ENCODE measurements around the gene GMNN. TPM values are rescaled to one million over a fixed set of nuclear protein-coding genes. Genes with fewer than 3 reads are reported as not detected.
"Not testable (repeated sequence)": the region's sequence is repeated elsewhere in the genome, so short reads cannot be mapped to it uniquely, and the experiment has no call there.

GMNN gene
- polyA plus RNA-seq, 3 donors, result 2.6 to 5.2 (median 2.9) TPM

DNA sequence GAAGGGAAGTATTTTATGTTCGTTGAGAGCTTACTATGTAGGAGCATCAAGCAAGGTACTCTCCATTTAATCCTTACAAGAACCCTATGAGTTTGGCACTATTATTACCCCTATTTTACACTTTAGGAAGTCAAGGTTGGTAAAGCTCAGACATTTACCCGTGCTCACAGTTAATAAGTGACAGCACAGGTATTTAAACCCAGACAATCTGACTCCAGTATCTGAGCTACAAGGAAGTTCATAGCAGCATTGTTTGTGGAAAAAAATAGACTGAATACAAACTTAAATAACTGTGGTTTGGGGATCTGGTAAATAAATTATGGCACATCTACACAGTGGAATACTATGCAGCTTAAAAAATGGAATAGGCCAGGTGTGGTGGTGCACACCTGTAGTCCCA lies 21.2 kb upstream of the GMNN start:
- H3K36me3 ChIP-seq (replicated peaks in 1 of 2; ENCODE audit: control insufficient read depth in 1 of 2, insufficient read depth in 2 of 2, low read length in 2 of 2), result no peaks in the 10 kb centered on the region

DNA sequence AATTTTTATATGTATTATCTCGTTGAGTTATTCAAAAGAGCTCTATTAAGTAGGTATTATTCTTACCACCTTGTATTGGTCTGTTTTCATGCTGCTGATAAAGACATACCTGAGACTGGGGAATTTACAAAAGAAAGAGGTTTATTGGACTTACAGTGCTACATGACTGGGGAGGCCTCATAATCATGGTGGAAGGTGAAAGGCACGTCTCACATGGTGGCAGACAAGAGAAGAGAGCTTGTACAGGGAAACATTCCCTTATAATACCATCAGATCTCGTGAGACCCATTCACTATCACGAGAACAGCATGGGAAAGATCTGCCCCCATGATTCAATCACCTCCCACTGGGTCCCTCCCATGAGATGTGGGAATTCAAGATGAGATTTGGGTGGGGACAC lies 20.4 kb upstream of the GMNN start:
- peaks cover 11 to 13% of the 10 kb centered on the region in 2 donors for H3K36me3 Mint-ChIP-seq
- H4K20me1 ChIP-seq (ENCODE audit: insufficient read depth, low read length); H3K4me3 Mint-ChIP-seq; H3K79me2 ChIP-seq (ENCODE audit: insufficient read depth, low read length); DNase-seq; H2AFZ ChIP-seq (ENCODE audit: insufficient read depth, low read depth, low read length, poor library complexity, severe bottlenecking); H3K4me2 ChIP-seq (replicated peaks; ENCODE audit: extremely low read depth, low read length, poor library complexity, severe bottlenecking); H3K9ac ChIP-seq (ENCODE audit: insufficient read depth, low read length, poor library complexity, severe bottlenecking); H3K36me3 ChIP-seq (replicated peaks in 1 of 2; ENCODE audit: control insufficient read depth in 1 of 2, insufficient read depth in 2 of 2, low read length in 2 of 2); H3K27me3 ChIP-seq (ENCODE audit: control insufficient read depth in 2 of 2, insufficient read depth in 2 of 2, low read length in 2 of 2); H3K27me3 Mint-ChIP-seq (ENCODE audit: low read depth in 3 of 3); H3K4me3 ChIP-seq (replicated peaks in 1 of 3; ENCODE audit: low read depth in 2 of 3, low read length in 3 of 3); H3K27ac ChIP-seq (ENCODE audit: low read depth in 1 of 2, low read length in 2 of 2); intact Hi-C loops (cut with micrococcal nuclease); H3K27ac Mint-ChIP-seq; H3K9me3 ChIP-seq (replicated peaks in 1 of 2; ENCODE audit: control insufficient read depth in 1 of 2, insufficient read depth in 1 of 2, low read length in 2 of 2): not testable (repeated sequence)
- H3K4me1 Mint-ChIP-seq, result peaks cover 28% of the 10 kb centered on the region
- no CpG with 5 or more reads among the region's 4 CpGs for WGBS (ENCODE audit: insufficient coverage)
- H3K4me1 ChIP-seq (ENCODE audit: control insufficient read depth in 1 of 2, insufficient read depth in 2 of 2, low read length in 2 of 2), result peaks cover 22 to 29% of the 10 kb centered on the region in 2 donors
- H3K9me3 Mint-ChIP-seq, result peaks cover 12 to 18% (median 15%) of the 10 kb centered on the region in 7 donors

More for the DNA sequence above, 21.2 kb upstream of the GMNN start:
- no peak overlapping the region for H3K27ac ChIP-seq (ENCODE audit: low read depth in 1 of 2, low read length in 2 of 2)
- no peaks in the 10 kb centered on the region for H3K79me2 ChIP-seq (ENCODE audit: insufficient read depth, low read length)
- DNase-seq, result no peak
- H3K9ac ChIP-seq (ENCODE audit: insufficient read depth, low read length, poor library complexity, severe bottlenecking), result no peak overlapping the region
- no peaks in the 10 kb centered on the region for H4K20me1 ChIP-seq (ENCODE audit: insufficient read depth, low read length)
- H2AFZ ChIP-seq (ENCODE audit: insufficient read depth, low read depth, low read length, poor library complexity, severe bottlenecking), result no peak overlapping the region
- no peak overlapping the region for H3K4me2 ChIP-seq (replicated peaks; ENCODE audit: extremely low read depth, low read length, poor library complexity, severe bottlenecking)
- Mint-ChIP-seq H3K27ac (no peak overlapping the region), H3K36me3 (peaks cover 11 to 12% of the 10 kb centered on the region in 2 donors), H3K4me1 (peaks cover 36% of the 10 kb centered on the region), H3K9me3 (peaks cover 12 to 18% (median 15%) of the 10 kb centered on the region in 7 donors), H3K27me3 (ENCODE audit: low read depth in 3 of 3) (peaks cover 0 to 2% (median 2%) of the 10 kb centered on the region in 3 donors), H3K4me3 (no peak overlapping the region)
- H3K27me3 ChIP-seq (ENCODE audit: control insufficient read depth in 2 of 2, insufficient read depth in 2 of 2, low read length in 2 of 2), result no peaks in the 10 kb centered on the region
- WGBS (ENCODE audit: insufficient coverage), result no CpG with 5 or more reads among the region's 2 CpGs
- intact Hi-C loops (cut with micrococcal nuclease), result no loop called here
- TF ChIP-seq CTCF (IDR thresholded peaks at IDR 0.05), result no peak
- no peak overlapping the region for H3K4me3 ChIP-seq (replicated peaks in 1 of 3; ENCODE audit: low read depth in 2 of 3, low read length in 3 of 3)
- H3K4me1 ChIP-seq (ENCODE audit: control insufficient read depth in 1 of 2, insufficient read depth in 2 of 2, low read length in 2 of 2), result peaks cover 29 to 37% of the 10 kb centered on the region in 2 donors
- H3K9me3 ChIP-seq (replicated peaks in 1 of 2; ENCODE audit: control insufficient read depth in 1 of 2, insufficient read depth in 1 of 2, low read length in 2 of 2), result peaks cover 7% of the 10 kb centered on the region in 2 donors

Measured in CD14-positive monocyte (primary cell).